GM21737 (cell line): ENCODE data around the gene FOXG1.

Experiments
- ATAC-seq: cut with Tn5 transposase; IDR thresholded peaks from one replicate; pipeline ENCODE4 v1.9.1; 2021; ENCODE audit warnings: mild to moderate bottlenecking, moderate library complexity; ENCODE audit not compliant: unreplicated experiment

FOXG1 gene

DNA sequence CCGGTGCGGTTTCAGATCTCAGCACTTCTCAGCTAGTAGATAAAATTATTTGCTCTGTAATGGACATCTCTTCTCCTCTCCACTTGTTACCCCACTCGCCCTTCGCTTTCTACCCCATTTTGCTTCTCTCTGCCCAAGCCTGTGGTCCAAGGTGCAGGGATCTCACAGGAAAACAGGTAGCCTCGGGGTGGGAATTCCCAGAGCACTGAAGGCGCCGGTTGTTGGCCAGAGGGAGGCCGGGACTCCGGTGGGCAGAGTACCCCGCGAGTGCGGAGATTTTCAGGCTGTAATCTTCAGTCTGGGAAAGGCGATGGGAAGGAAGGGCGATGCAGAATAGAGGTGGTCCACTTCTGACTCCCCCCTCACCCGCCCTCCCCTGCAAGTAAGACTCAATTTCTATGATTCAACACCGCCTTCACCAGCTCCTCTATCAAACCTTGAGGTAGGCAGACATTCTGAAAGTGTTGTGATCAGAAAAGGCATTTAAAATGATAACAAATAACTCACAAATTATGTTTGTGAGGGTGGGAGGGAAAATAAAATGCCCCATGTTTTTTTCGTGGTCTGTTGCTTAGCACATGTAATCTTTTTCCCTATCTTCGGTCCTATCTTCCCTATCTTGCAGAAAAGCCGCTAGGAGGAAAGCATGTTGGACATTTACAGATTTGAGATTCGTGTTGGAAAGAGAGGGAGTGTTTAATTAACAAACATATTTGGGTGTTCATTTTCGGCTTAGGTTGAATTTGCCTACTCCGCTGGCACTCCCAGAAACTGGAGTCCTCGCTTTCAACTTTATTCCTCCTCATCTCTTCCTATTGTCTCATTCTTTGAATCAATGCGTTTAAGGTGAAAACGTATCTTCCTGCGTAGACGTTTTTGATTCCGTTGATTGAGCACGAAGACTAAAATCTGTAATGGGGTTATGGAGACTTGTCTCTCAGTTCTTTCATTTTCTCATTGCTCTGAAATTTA, 8.5 kb downstream of the FOXG1 start:
- ATAC-seq: no peak

GRCh38 chr14:28776482-28777266, 10.1 kb downstream of the FOXG1 start:
- no peak for ATAC-seq

DNA sequence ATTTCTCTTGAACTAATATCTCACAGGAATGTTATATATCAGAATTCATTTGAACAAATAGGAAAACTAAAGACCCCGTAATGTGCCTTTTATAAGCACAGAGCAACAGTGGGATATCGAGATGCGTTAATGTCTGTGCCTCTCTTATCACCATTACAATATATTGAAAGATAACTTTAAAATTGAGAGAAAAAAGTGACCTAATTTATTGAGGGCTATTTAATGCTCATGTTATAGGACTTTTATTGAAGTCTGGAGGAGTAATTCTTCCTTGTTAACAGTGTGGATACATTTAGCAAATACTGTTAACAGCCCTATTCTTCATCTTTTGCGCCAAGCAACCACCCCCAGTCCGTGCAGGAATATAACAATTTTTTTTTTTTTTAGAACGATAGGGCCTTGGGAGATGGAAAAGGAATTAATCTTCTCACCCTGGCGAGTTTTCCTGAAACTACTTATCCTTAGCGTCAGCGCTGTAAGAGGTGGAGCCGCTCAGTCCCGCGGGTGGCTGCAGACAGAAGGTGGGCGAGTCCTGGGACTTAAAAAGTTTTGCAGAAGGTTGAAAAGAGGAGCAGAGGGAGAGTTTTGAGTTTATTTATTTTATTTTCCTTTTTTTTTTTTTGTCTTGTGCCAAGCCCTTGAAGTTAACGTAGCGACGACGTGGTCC, 11.0 kb downstream of the FOXG1 start:
- ATAC-seq: no peak

GRCh38 chr14:28778138-28779117, 11.8 kb downstream of the FOXG1 start:
- ATAC-seq: no peak

- ATAC-seq: no peak
Observed at GRCh38 chr14:28779456-28779855, 12.9 kb downstream of the FOXG1 start.

GRCh38 chr14:28780843-28781820, 14.5 kb downstream of the FOXG1 start:
- no peak for ATAC-seq

DNA sequence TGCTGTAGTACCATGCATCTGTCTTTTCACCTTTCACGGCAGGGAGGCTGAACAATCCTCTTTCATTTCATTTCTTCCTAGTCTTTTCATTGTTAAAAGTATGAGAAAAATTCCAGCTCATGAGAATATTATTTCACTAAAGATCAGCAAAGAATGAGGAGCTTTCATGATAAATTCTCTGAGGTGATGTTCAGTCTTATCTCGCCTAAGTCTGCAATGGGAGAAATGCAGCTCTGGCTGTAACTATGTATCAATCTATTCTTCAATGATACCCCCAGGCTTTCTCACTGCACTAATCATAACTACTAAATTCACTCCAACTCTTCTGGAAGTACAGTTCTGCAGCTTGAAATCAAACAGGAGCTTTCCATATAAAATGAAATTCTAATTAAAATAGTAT, 15.7 kb downstream of the FOXG1 start:
- ATAC-seq: no peak

DNA sequence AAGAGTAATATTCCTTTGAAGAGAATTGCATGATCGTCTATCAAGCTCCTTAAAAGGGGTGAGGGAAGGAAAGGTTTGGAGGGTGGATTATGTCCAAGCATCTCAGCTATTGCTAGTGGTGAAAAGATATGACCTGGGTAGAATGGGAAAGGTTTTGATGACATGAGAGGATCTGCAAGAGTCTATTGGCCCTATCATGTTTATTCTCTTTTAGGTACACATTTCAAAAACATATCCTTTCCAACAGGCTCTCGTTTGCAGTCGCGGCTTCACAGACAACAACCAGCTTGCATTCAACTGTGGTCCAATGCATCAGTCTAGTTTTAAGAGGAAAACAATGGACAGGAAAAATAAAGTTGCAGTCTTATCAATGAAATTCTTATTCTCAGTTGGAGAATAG, 17.1 kb downstream of the FOXG1 start:
- no peak for ATAC-seq

DNA sequence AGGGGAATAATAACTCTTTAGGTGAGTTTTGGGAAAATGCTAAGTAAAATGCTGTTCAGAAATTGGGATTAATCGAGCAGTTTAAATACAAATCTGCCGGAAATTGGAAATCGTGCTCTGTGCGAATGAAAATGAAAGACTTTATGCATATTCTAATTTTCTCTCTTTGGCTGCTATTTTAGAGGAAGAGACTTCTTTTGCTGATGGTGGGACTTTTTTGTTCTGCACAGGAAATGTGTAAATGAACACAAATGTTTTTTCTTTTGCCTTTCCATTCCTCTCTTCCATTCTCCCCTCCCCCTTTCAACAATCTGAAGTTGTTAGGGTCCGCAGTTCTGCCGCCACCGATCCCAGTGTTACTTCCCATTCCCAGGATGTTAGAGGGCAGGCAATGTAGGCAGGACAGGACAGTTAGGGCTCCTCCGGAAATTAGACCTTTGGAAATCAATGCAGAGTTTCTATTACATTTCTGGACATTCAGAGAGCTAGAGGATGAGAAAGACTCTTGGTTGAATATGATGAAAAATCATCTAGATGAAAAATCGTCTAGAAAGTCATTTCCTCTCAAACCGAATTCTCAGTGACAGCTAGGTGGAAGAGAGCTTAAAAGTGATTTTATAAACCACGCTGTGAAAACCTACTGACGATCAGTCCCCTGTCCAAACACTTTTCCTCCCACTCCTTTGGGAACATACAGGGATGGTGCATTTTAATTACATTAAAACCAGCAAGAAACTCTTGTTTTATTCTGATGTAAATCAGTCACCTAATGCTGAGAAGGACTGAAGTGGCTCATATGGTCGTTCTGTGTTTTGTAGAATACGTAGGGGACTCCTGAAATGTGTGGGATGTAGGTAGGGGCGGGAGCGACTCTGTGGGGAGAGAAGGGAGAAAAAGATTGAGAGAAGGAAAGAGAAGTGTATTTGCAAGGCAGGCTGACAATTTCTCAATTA, 17.8 kb downstream of the FOXG1 start:
- ATAC-seq: no peak

DNA sequence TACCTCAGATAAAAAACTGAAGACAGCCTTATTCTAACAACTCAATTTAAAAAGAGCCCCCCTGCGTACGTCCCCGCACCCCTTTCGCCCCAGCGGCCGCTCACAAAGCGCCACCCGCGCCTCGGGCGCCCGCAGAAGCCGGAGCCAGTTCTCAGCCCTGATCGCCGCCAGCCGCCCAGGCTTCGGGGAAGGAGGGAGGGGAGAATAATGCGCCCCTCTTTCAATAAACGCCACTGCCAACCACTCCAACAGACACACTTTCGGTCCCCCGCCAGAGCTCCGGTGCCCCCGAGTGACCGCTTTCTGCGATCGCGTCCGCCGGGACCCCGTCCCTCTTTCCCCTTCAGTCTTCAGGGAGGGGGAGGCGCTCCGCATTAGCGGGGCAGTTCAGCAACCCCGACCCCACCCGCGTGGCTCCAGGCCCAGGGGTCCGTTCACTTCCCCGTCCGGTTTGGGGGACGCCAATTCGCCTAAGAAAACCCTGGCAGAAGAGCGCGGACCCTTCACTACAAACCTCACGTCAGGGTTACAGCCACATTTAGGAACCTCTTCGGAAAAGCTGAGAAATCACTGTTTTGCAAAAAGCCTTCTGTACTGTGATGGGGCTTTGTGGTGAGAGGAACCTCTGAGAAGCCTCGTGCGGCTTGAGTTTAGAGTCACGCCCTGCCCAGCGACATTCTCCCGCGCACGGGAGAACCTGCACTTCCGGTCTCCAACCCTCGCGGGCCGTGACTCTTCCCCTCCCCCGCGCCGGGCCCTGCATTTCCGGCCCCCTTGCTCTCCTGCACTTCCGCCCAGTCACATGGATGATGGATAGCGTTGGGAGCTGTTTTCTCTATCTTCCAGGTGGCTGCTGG, 18.7 kb downstream of the FOXG1 start:
- ATAC-seq: no peak

GRCh38 chr14:28807518-28807917, 40.9 kb downstream of the FOXG1 start:
- no peak for ATAC-seq

DNA sequence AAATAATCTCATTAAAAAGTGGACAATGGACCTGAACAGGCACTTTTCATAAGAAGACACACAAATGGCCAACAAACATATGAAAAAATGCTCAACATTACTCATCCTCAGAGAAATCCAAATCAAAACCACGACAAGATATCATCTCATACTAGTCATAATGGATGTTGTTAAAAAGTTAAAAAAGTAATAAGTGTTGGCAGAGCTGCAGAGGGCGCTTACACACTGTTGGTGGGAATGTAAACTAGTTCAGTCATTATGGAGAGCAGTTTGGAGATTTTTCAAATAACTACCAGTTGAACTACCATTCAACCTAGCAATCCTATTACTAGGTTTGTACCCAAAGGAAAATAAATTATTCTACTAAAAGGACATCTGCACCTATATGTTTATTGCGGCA, 47.2 kb downstream of the FOXG1 start:
- no peak for ATAC-seq
